ENCODE results near the gene PAQR9.

- TF ChIP-seq CTCF (conservative IDR thresholded peaks at IDR 0.05 in 1 of 2, IDR thresholded peaks at IDR 0.05 in 1 of 2; ENCODE audit: low read depth in 1 of 2, low read length in 2 of 2) = no peak
- no peak for TF ChIP-seq EZH2 (IDR thresholded peaks at IDR 0.05; ENCODE audit: low read length, missing control alignments)
Measured at GRCh38 chr3:142946861-142947260, 16.6 kb downstream of the PAQR9 start.
